Measurements from ENCODE around the gene P2RX3.
"Not testable (repeated sequence)": the region's sequence is repeated elsewhere in the genome, so short reads cannot be mapped to it uniquely, and the experiment has no call there.

Gene P2RX3

GRCh38 chr11:57327721-57328120, 10.4 kb upstream of the P2RX3 start:
- DNase-seq: no peak

GRCh38 chr11:57330029-57330428, 8.1 kb upstream of the P2RX3 start:
- no peak for DNase-seq

- no peak for DNase-seq
These were observed 6.4 kb upstream of the P2RX3 start for GRCh38 chr11:57331720-57332119.

- DNase-seq: no peak
These were observed 5.3 kb upstream of the P2RX3 start for GRCh38 chr11:57332694-57333440.

GRCh38 chr11:57335023-57335342, 3.2 kb upstream of the P2RX3 start:
- DNase-seq: no peak

- peak; percentile 90 for DNase-seq
These were observed 2.6 kb upstream of the P2RX3 start, which contains the start of gene SSRP1 for GRCh38 chr11:57335343-57336110. Gene SSRP1, minus strand, starts transcription at chr11:57335892. Its CDS starts 771 bp downstream, at chr11:57335121.

- no peak for DNase-seq
These were observed 2.0 kb upstream of the P2RX3 start for GRCh38 chr11:57336111-57336666.

GRCh38 chr11:57336856-57337255, 1.3 kb upstream of the P2RX3 start:
- DNase-seq: not testable (repeated sequence)

GRCh38 chr11:57339328-57339727, 1.2 kb downstream of the P2RX3 start:
- DNase-seq: no peak

GRCh38 chr11:57340039-57340615, 2.0 kb downstream of the P2RX3 start:
- DNase-seq: no peak

- no peak for DNase-seq
These were observed 3.2 kb downstream of the P2RX3 start for GRCh38 chr11:57341250-57341808.

GRCh38 chr11:57342702-57343101, 4.5 kb downstream of the P2RX3 start:
- no peak for DNase-seq

- DNase-seq: no peak
These were observed 5.7 kb downstream of the P2RX3 start for GRCh38 chr11:57343825-57344224.

- DNase-seq: no peak
These were observed 6.7 kb downstream of the P2RX3 start for GRCh38 chr11:57344826-57345225.

GRCh38 chr11:57345555-57346211, 7.5 kb downstream of the P2RX3 start:
- peak; percentile 63 to 72 for DNase-seq

GRCh38 chr11:57347336-57347735, 9.2 kb downstream of the P2RX3 start:
- DNase-seq: no peak

GRCh38 chr11:57348052-57348451, 9.9 kb downstream of the P2RX3 start:
- DNase-seq: no peak

- DNase-seq: no peak
These were observed 10.6 kb downstream of the P2RX3 start for GRCh38 chr11:57348636-57349313.

GRCh38 chr11:57349491-57350274, 11.5 kb downstream of the P2RX3 start:
- DNase-seq: peak; percentile 41 to 50

GRCh38 chr11:57353036-57353435, 14.9 kb downstream of the P2RX3 start:
- no peak for DNase-seq

- DNase-seq: no peak
These were observed 15.3 kb downstream of the P2RX3 start for GRCh38 chr11:57353446-57353845.

Measured in CD4-positive, alpha-beta T cell treated with Interleukin-1 beta for 1 hour (primary cell).